ENCODE results near the gene MSRB3. TPM values are rescaled to one million over a fixed set of nuclear protein-coding genes. Genes with fewer than 3 reads are reported as not detected.
A peak's percentile ranks its signal among the peaks of the same experiment; 100 is the strongest.

The MSRB3 gene
- total and polyA plus RNA-seq, 2 of the 8 experiments (the other 6 are each of a cell fraction or from before 2014, with no cell fraction given), result 0.32 to 1.2 TPM

DNA sequence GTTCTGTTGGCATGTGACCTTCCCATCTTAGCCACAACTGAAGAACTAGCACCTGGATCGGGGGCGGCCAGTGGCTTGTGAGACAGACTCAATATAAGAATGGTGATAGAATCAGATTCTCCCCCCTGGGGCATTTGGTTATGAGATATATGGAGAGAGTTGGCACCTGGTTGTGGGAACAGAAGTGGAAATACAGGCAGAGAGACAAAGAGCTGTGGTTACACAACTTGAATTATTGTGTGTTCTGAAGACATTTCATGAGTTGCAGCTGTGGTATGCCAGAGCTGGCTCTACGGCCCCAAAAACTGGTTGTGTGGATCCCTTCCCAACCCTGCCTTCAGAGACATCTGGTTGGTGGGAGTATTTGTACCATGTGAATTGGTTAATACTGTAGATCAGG is 2.9 kb upstream of the MSRB3 start:
- Histone ChIP-seq H3K27ac (ENCODE audit: low read depth, low read length) (no peak overlapping the region), H4K8ac (ENCODE audit: extremely low read depth, insufficient read depth, low read length) (no peak overlapping the region), H2AK5ac (ENCODE audit: low read depth, low read length) (no peak overlapping the region), H3K18ac (ENCODE audit: extremely low read depth, low read length) (no peak overlapping the region), H3K9me3 (ENCODE audit: insufficient read depth in 2 of 2, low read depth in 1 of 2, low read length in 1 of 2) (no peaks in the 10 kb centered on the region), H3K36me3 (ENCODE audit: control insufficient read depth in 2 of 4, insufficient read depth in 4 of 4, low read length in 3 of 4) (no peaks in the 10 kb centered on the region), H2BK15ac (ENCODE audit: low read length) (no peak overlapping the region), H3K23ac (ENCODE audit: insufficient read length) (no peak overlapping the region), H3K14ac (ENCODE audit: insufficient read length) (no peak overlapping the region), H2AFZ (ENCODE audit: low read length) (0 out of 2 replicates have a peak overlapping the region, but pooled peaks have one; percentile 17), H2BK120ac (replicated peaks; ENCODE audit: low read depth, low read length) (no peak overlapping the region), H4K20me1 (replicated peaks in 1 of 2; ENCODE audit: control insufficient read depth in 1 of 2, insufficient read depth in 2 of 2, low read length in 2 of 2) (no peaks in the 10 kb centered on the region), H3K56ac (replicated peaks; ENCODE audit: insufficient read length, low read depth, low read length) (no peak overlapping the region), H3K23me2 (ENCODE audit: low read depth, low read length) (peaks cover 13% of the 10 kb centered on the region; the same call in 1 of the 2 replicates), H3K4me1 (replicated peaks in 1 of 4; ENCODE audit: control insufficient read depth in 3 of 4, insufficient read depth in 4 of 4, low read length in 3 of 4) (peaks cover 0 to 5% (median 3%) of the 10 kb centered on the region in 4 experiments; a peak in 4 of 7 replicates), H3K27me3 (replicated peaks in 1 of 4; ENCODE audit: control insufficient read depth in 3 of 4, extremely low read depth in 1 of 4, insufficient read depth in 3 of 4, low read length in 3 of 4) (peaks cover 0 to 4% (median 1%) of the 10 kb centered on the region in 4 experiments; a peak in 5 of 7 replicates), H2BK5ac (ENCODE audit: low read depth, low read length) (no peak overlapping the region), H4K91ac (replicated peaks; ENCODE audit: insufficient read length, low read length) (no peak overlapping the region), H3K79me1 (ENCODE audit: low read depth, low read length) (no peaks in the 10 kb centered on the region), H4K5ac (ENCODE audit: insufficient read length, low read depth, low read length) (no peak overlapping the region), H3K9ac (replicated peaks in 1 of 4; ENCODE audit: extremely low read depth in 1 of 4, low read depth in 3 of 4, low read length in 3 of 4) (no peak overlapping the region), H2BK20ac (ENCODE audit: low read length) (no peak overlapping the region), H3K79me2 (ENCODE audit: control insufficient read depth in 1 of 2, insufficient read depth in 2 of 2, low read length in 2 of 2) (no peaks in the 10 kb centered on the region), H2BK12ac (ENCODE audit: low read depth, low read length) (no peak overlapping the region), H3K4me3 (ENCODE audit: extremely low read depth in 1 of 4, insufficient read depth in 2 of 4, low read depth in 3 of 4, low read length in 4 of 4) (no peak overlapping the region), H3K4ac (replicated peaks; ENCODE audit: insufficient read length, low read depth, low read length) (no peak overlapping the region), H3K4me2 (ENCODE audit: insufficient read depth in 1 of 2, low read depth in 2 of 2, low read length in 2 of 2) (no peak overlapping the region)
- POLR2A ChIA-PET (ENCODE audit: partially characterized antibody), result interaction anchor here (1.2 kb wide), 1 partner anchor 15 kb away, joined by 4 read pairs; no protein-coding TSS in a partner anchor
- CTCF ChIA-PET (ENCODE audit: partially characterized antibody), result interaction anchor here (0.8 to 0.9 kb wide), 3 partner anchors 10 to 106 kb away, joined by 3 to 5 read pairs (median 5); partner anchors contain the start of gene LEMD3
- DNase-seq (ENCODE audit: low read depth in 1 of 2, low spot score in 2 of 2) (no peak), FAIRE-seq (no peak)
- TF ChIP-seq NANOG (IDR thresholded peaks at IDR 0.05; ENCODE audit: insufficient read depth, low read depth, low read length, poor library complexity, severe bottlenecking) (no peak), HDAC2 (IDR thresholded peaks at IDR 0.05; ENCODE audit: borderline replicate concordance in 1 of 2, low read depth in 2 of 2, low read length in 2 of 2) (no peak), ASH2L (IDR thresholded peaks at IDR 0.05; ENCODE audit: low read length) (no peak), KDM4A (IDR thresholded peaks at IDR 0.05; ENCODE audit: low read depth, low read length, severe bottlenecking) (no peak), RBBP5 (IDR thresholded peaks at IDR 0.05; ENCODE audit: borderline replicate concordance, low read depth, low read length) (no peak), YY1 (IDR thresholded peaks at IDR 0.05; ENCODE audit: low read depth, low read length) (no peak), EP300 (IDR thresholded peaks at IDR 0.05; ENCODE audit: borderline replicate concordance in 1 of 2, low read depth in 2 of 2, low read length in 2 of 2) (no peak), GABPA (IDR thresholded peaks at IDR 0.05; ENCODE audit: borderline replicate concordance, insufficient read depth, low read length) (no peak), BRCA1 (IDR thresholded peaks at IDR 0.05; ENCODE audit: low read depth, low read length) (no peak), KDM5A (IDR thresholded peaks at IDR 0.05; ENCODE audit: low read length) (no peak), SP1 (IDR thresholded peaks at IDR 0.05; ENCODE audit: low read depth, low read length) (no peak)
- WGBS, 2 experiments (ENCODE audit: extremely low coverage in 1 of 2, insufficient coverage in 1 of 2, insufficient read length in 1 of 2, insufficient replicate concordance in 2 of 2, low coverage in 1 of 2, low lambda C conversion rate in 2 of 2, missing lambda C conversion rate in 1 of 2), result 88% methylated on average over 3 of the region's 3 CpGs; no CpG with 5 or more reads in 1 of the 2 experiments
